GM21717 (cell line): ENCODE measurements around the gene PPIB.
"Not testable (repeated sequence)": the region's sequence is repeated elsewhere in the genome, so short reads cannot be mapped to it uniquely, and the experiment has no call there.

Source experiments
- ATAC-seq: cut with Tn5 transposase; IDR thresholded peaks from one replicate; pipeline ENCODE4 v1.9.1; 2021; ENCODE audit warnings: mild to moderate bottlenecking, moderate library complexity; ENCODE audit not compliant: unreplicated experiment

PPIB gene

GRCh38 chr15:64141798-64142512, 20.9 kb downstream of the PPIB start:
- ATAC-seq, result no peak

GRCh38 chr15:64138331-64138941, 24.4 kb downstream of the PPIB start:
- ATAC-seq, result no peak

- ATAC-seq, result no peak
Measured at GRCh38 chr15:64137226-64137833, 25.5 kb downstream of the PPIB start.

- no peak for ATAC-seq
Measured at GRCh38 chr15:64136347-64136746, 26.5 kb downstream of the PPIB start.

GRCh38 chr15:64134345-64134829, 28.4 kb downstream of the PPIB start:
- no peak for ATAC-seq

GRCh38 chr15:64133623-64134344, 29.0 kb downstream of the PPIB start:
- ATAC-seq, result no peak

- ATAC-seq, result no peak
Measured at GRCh38 chr15:64132217-64132616, 30.6 kb downstream of the PPIB start.

GRCh38 chr15:64131547-64131946, 31.3 kb downstream of the PPIB start:
- no peak for ATAC-seq

GRCh38 chr15:64130159-64130558, 32.7 kb downstream of the PPIB start:
- no peak for ATAC-seq

- ATAC-seq, result no peak
Measured at GRCh38 chr15:64127521-64128270, 35.1 kb downstream of the PPIB start.

- ATAC-seq, result no peak
Measured at GRCh38 chr15:64125978-64126377, 36.8 kb downstream of the PPIB start.

- no peak for ATAC-seq
Measured at GRCh38 chr15:64122936-64123351, 39.9 kb downstream of the PPIB start.

- ATAC-seq, result no peak
Measured at GRCh38 chr15:64122444-64122843, 40.4 kb downstream of the PPIB start.

- no peak for ATAC-seq
Measured at GRCh38 chr15:64121614-64122013, 41.2 kb downstream of the PPIB start.

GRCh38 chr15:64120322-64120721, 42.5 kb downstream of the PPIB start:
- not testable (repeated sequence) for ATAC-seq

GRCh38 chr15:64117759-64118487, 44.9 kb downstream of the PPIB start:
- ATAC-seq, result no peak

GRCh38 chr15:64112904-64113303, 49.9 kb downstream of the PPIB start:
- ATAC-seq, result no peak

- no peak for ATAC-seq
Measured at GRCh38 chr15:64112073-64112772, 50.6 kb downstream of the PPIB start.

GRCh38 chr15:64111679-64112050, 51.2 kb downstream of the PPIB start:
- ATAC-seq, result no peak
